ENCODE results near the gene GRIK1.

GRIK1 gene

DNA sequence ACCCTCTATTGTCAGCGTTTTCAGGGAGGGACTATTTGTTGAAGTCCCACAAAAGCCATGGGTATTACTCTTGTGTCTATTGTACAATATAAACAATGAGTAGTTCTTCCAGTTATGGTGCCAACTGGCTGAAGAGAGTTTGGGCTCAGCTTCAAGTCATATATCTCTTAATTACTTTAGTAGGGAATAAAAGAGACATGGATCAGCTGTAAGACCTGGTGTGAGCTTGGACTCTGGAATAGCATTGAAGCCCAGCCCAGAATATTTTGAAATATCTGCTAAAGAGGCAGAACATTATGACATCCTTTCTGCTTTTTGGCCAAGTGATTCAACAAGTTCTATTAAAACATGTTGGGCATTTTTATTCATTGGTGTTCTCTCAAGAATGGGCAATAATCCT lies 416.1 kb downstream of the GRIK1 start:
- Histone ChIP-seq H3K4me3 (ENCODE audit: low read length, poor library complexity, severe bottlenecking) (no peak overlapping the region), H4K20me1 (ENCODE audit: insufficient read depth, low read length, poor library complexity, severe bottlenecking) (no peaks in the 10 kb centered on the region), H3F3A (ENCODE audit: low read depth) (no peaks in the 10 kb centered on the region), H3K27me3 (ENCODE audit: insufficient read depth, low read length, poor library complexity, severe bottlenecking) (no peaks in the 10 kb centered on the region), H3K36me3 (ENCODE audit: insufficient read depth, low read length) (no peaks in the 10 kb centered on the region), H3K9me2 (replicated peaks; ENCODE audit: low read depth, low read length) (no peaks in the 10 kb centered on the region), H3K79me2 (ENCODE audit: insufficient read depth, low read length) (no peaks in the 10 kb centered on the region), H2AFZ (ENCODE audit: low read length) (no peak overlapping the region), H3K4me1 (ENCODE audit: insufficient read depth, low read length, poor library complexity, severe bottlenecking) (no peaks in the 10 kb centered on the region), H3K9me3 (ENCODE audit: insufficient read depth, low read depth, low read length) (peaks cover 15% of the 10 kb centered on the region; the same call in 1 of the 2 replicates), H3K9ac (ENCODE audit: low read depth, low read length, poor library complexity, severe bottlenecking) (no peak overlapping the region), H3K4me2 (ENCODE audit: low read depth, low read length, poor library complexity, severe bottlenecking) (no peak overlapping the region)
- TF ChIP-seq, protein P1, sequence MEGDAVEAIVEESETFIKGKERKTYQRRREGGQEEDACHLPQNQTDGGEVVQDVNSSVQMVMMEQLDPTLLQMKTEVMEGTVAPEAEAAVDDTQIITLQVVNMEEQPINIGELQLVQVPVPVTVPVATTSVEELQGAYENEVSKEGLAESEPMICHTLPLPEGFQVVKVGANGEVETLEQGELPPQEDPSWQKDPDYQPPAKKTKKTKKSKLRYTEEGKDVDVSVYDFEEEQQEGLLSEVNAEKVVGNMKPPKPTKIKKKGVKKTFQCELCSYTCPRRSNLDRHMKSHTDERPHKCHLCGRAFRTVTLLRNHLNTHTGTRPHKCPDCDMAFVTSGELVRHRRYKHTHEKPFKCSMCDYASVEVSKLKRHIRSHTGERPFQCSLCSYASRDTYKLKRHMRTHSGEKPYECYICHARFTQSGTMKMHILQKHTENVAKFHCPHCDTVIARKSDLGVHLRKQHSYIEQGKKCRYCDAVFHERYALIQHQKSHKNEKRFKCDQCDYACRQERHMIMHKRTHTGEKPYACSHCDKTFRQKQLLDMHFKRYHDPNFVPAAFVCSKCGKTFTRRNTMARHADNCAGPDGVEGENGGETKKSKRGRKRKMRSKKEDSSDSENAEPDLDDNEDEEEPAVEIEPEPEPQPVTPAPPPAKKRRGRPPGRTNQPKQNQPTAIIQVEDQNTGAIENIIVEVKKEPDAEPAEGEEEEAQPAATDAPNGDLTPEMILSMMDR (conservative IDR thresholded peaks at IDR 0.05; ENCODE audit: low read length): no peak
- no peak for TF ChIP-seq EZH2phosphoT487 (IDR thresholded peaks at IDR 0.05; ENCODE audit: borderline replicate concordance)

GRCh38 chr21:29521872-29522271 lies 417.9 kb downstream of the GRIK1 start:
- H3K9me3 ChIP-seq (ENCODE audit: insufficient read depth, low read depth, low read length): peaks cover 9% of the 10 kb centered on the region; the same call in 1 of the 2 replicates
- TF ChIP-seq EZH2phosphoT487 (IDR thresholded peaks at IDR 0.05; ENCODE audit: borderline replicate concordance): no peak
- TF ChIP-seq, protein P1 (conservative IDR thresholded peaks at IDR 0.05; ENCODE audit: low read length): no peak
- no peaks in the 10 kb centered on the region for H4K20me1 ChIP-seq (ENCODE audit: insufficient read depth, low read length, poor library complexity, severe bottlenecking)
- no peaks in the 10 kb centered on the region for H3K36me3 ChIP-seq (ENCODE audit: insufficient read depth, low read length)
- H3K79me2 ChIP-seq (ENCODE audit: insufficient read depth, low read length): no peaks in the 10 kb centered on the region
- no peak overlapping the region for H2AFZ ChIP-seq (ENCODE audit: low read length)
- H3K9me2 ChIP-seq (replicated peaks; ENCODE audit: low read depth, low read length): no peaks in the 10 kb centered on the region
- H3K4me3 ChIP-seq (ENCODE audit: low read length, poor library complexity, severe bottlenecking): no peak overlapping the region
- no peak overlapping the region for H3K9ac ChIP-seq (ENCODE audit: low read depth, low read length, poor library complexity, severe bottlenecking)
- H3F3A ChIP-seq (ENCODE audit: low read depth): no peaks in the 10 kb centered on the region
- H3K27me3 ChIP-seq (ENCODE audit: insufficient read depth, low read length, poor library complexity, severe bottlenecking): no peaks in the 10 kb centered on the region
- no peak overlapping the region for H3K4me2 ChIP-seq (ENCODE audit: low read depth, low read length, poor library complexity, severe bottlenecking)
- H3K4me1 ChIP-seq (ENCODE audit: insufficient read depth, low read length, poor library complexity, severe bottlenecking): no peaks in the 10 kb centered on the region

DNA sequence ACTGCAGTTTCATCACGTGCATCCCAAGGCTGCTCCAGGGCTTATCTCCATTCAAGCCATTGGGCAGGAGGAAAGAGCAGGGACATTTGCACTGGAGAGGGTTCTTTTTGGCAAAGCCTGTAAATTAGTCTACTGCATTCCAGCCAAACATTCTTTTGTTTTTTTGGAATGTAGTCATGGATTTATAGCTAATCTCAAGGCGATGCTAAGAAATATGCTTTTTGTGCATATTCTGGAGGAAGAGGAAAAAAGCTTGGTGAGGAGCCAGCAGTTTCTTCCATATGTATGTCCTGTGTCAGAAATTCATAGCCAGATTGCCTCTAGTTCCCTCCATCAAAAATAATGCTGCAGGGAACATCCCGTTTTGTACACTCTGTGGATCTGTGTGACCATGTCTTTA lies 419.6 kb downstream of the GRIK1 start:
- H3K27me3 ChIP-seq (ENCODE audit: insufficient read depth, low read length, poor library complexity, severe bottlenecking): no peaks in the 10 kb centered on the region
- no peaks in the 10 kb centered on the region for H4K20me1 ChIP-seq (ENCODE audit: insufficient read depth, low read length, poor library complexity, severe bottlenecking)
- no peak overlapping the region for H3K4me3 ChIP-seq (ENCODE audit: low read length, poor library complexity, severe bottlenecking)
- no peaks in the 10 kb centered on the region for H3K36me3 ChIP-seq (ENCODE audit: insufficient read depth, low read length)
- H3K9me2 ChIP-seq (replicated peaks; ENCODE audit: low read depth, low read length): no peaks in the 10 kb centered on the region
- H2AFZ ChIP-seq (ENCODE audit: low read length): no peak overlapping the region
- no peaks in the 10 kb centered on the region for H3F3A ChIP-seq (ENCODE audit: low read depth)
- H3K79me2 ChIP-seq (ENCODE audit: insufficient read depth, low read length): no peaks in the 10 kb centered on the region
- TF ChIP-seq EZH2phosphoT487 (IDR thresholded peaks at IDR 0.05; ENCODE audit: borderline replicate concordance): no peak
- TF ChIP-seq, protein P1 (conservative IDR thresholded peaks at IDR 0.05; ENCODE audit: low read length): no peak
- no peak overlapping the region for H3K4me2 ChIP-seq (ENCODE audit: low read depth, low read length, poor library complexity, severe bottlenecking)
- H3K9me3 ChIP-seq (ENCODE audit: insufficient read depth, low read depth, low read length): no peaks in the 10 kb centered on the region; the same call in 1 of the 2 replicates
- H3K9ac ChIP-seq (ENCODE audit: low read depth, low read length, poor library complexity, severe bottlenecking): no peak overlapping the region
- no peaks in the 10 kb centered on the region for H3K4me1 ChIP-seq (ENCODE audit: insufficient read depth, low read length, poor library complexity, severe bottlenecking)

Data from Loucy (cell line).